Cortex of kidney (tissue), 1 donor: ENCODE results near the gene ASTN2.

ENCODE experiments used
- DNase-seq: peaks from one replicate; lab custom pipeline; 2025; lab: John Stamatoyannopoulos, UW

ASTN2 gene

GRCh38 chr9:117359910-117360309 lies 54.9 kb downstream of the ASTN2 start:
- DNase-seq, result no peak

DNA sequence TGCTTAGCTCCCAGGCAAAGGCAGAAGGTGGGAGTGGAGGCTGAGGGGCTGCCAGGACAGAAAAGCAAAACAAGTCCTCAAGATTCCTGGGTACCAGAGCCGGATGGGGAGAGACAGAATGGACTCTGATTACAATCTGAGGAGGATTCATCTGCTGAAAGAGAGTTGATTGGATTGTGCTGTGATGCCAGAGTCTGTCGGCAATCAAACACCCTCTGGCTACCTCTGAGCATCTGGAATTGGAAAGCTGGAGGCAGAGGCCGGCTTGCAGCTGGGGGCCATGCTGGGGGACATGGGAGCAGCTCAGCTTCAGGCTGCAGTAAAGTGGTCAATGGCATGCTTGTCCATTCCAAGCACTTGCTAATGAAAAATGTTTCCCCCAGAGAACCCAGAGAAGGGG lies 59.3 kb downstream of the ASTN2 start:
- no peak for DNase-seq

- DNase-seq, result no peak
Measured at GRCh38 chr9:117354997-117355396, 59.9 kb downstream of the ASTN2 start.

- DNase-seq, result no peak
Measured at GRCh38 chr9:117354244-117354847, 60.5 kb downstream of the ASTN2 start.

GRCh38 chr9:117344892-117345660 lies 69.8 kb downstream of the ASTN2 start:
- no peak for DNase-seq

DNA sequence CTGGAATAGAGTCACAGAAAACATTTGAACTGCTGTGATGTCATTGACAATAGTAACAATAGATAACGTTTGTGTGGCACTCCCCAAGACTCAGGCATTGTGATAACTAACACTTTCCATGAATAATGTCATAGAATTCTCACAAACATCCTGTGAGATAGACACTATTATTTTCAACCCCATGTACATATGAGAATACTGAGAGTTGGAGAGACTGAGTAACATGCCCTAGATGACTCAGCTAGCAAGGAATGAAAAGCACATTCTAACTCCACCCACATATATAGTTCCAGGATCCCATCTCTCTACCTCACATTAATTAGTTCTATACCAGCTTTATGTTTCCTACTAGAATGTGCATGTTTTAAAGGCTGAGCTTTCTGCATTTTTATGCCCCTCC lies 71.4 kb downstream of the ASTN2 start:
- DNase-seq, result no peak

DNA sequence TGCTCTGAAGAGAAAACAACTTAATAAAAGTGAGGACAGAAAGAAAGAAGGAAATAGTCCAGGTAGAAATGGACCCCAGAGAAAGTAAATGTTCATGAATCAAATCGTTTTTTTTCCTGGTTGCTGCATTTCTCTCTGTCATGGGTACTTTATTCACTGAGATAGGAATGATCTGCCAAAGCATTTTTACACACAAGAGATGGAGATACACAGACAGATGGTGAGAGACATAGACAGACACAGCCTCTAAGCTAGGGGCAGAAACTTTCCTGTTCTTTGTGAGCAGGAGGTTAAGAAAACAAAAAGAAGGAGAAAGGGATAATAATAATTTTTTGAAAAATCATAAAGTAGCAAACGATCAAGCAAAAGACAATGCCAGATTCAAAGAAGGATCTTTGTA lies 73.7 kb downstream of the ASTN2 start:
- DNase-seq, result no peak

GRCh38 chr9:117340422-117340821 lies 74.4 kb downstream of the ASTN2 start:
- DNase-seq, result no peak

DNA sequence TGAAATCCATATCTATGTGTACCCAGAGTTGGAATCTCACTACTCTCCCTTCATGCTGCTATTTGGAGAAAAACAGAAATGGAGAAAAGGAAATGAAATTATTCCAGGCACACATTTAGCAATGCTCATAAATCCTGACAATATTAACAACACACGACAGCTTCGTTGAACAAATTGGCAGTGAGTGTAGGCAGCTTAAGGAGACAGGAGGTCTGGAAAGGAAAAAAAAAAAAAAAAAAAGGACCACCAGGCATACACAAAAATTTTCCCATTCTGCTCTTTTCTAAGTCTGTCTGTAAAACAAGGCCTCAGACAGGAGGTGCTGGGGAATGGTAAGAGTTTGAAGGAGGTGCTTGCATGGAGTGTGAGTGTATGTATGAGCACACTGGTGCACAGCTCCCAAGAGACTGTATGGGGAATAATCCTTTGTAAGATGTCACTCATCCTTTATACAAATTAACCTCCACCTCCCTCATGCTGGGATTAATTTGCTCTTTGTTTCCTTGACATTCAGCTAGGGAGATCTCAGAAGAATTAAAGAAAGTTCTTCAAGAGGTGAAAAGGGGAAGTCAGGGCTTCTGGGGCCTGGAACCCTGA lies 78.9 kb downstream of the ASTN2 start:
- DNase-seq, result no peak

GRCh38 chr9:117334101-117334500 lies 80.8 kb downstream of the ASTN2 start:
- no peak for DNase-seq

DNA sequence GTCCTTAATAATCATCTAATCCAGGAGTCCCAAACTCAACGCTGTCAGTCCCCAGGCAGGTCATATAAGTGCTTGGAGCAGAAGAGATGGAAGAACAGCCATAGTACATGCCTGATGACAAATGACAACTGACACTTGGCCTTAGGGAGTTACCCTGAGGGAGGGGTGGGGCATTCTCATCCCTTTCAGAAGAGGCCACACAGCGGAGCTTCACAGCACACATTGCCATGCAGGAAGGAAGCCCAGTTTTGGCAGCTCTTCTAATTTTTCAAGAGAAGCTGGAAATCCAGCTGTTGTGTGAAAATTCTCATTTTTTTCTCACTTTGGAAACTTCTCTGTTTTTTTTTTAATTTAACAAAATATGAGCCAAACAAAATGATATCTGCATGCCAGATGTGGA lies 89.0 kb downstream of the ASTN2 start:
- no peak for DNase-seq

DNA sequence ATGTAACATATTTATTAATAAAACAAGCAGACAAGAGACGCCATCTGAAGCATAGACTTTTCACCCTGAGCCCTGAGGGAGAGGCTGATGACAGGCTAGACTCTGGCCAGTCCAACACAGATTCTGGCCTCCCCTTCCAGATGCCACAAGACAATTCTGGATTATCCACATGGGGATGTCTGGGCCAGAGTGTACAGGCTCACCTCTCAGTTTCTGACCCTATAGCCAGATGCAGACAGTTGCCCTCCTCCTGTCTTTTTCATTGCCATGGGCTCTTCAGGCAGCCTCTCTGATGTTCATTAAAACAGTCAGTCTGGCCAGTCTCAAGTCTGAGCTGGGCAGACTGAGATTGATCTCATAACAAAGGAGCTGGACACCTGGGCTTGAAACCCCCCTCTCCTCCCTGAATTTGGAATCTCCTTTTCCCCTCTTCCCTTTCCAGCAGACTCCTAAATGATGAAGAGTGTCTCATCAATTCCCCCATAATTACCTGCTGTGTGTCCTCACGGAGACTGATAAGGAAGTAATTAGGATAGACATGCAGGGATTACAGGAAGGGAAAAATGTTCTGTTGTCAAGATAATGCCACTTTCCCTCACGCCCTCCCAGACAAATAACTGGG lies 89.6 kb downstream of the ASTN2 start:
- no peak for DNase-seq

GRCh38 chr9:117323390-117323789 lies 91.5 kb downstream of the ASTN2 start:
- no peak for DNase-seq

- DNase-seq, result no peak
Measured at GRCh38 chr9:117317192-117317591, 97.7 kb downstream of the ASTN2 start.

GRCh38 chr9:117315236-117315635 lies 99.6 kb downstream of the ASTN2 start:
- DNase-seq, result no peak

- no peak for DNase-seq
Measured at GRCh38 chr9:117313989-117314388, 100.9 kb downstream of the ASTN2 start.

- no peak for DNase-seq
Measured at GRCh38 chr9:117307701-117308100, 107.2 kb downstream of the ASTN2 start.

DNA sequence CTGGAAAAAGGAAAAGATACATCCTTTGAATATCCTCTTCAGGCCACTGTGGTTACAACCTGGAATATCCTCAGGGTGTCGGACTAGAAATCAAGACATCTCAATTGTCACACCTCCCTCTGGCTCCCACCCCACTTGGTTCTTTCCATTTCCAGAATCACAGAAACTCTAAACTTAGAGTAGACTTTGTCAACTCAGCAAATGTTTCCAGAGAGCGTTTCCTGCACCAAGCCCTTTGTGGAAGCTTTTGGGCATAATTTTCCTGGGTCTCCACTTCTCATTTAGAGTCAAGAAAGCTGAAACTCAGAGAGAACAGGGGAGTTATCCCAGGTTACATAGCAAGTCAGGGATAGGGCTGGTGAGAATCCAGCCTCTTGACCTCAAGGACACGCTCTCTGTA lies 108.8 kb downstream of the ASTN2 start:
- no peak for DNase-seq

DNA sequence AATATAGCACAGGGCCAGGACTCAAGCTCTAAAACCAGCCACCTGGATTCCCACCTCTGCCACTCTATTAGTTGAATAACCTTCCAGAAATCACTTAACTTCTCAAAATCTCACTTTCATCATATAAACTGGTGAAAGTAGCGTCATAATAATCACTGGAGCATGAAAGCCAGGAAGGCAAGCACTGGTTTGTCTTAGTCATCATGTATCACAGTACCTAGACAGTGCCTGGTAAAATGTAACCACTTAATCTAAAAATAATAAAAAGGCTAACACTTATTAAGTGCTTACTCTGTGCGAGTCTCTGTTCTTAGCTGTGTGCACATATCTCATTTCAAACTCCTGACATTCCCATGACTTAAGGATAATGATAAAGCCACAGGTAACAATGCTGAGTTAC lies 109.4 kb downstream of the ASTN2 start:
- DNase-seq, result no peak

DNA sequence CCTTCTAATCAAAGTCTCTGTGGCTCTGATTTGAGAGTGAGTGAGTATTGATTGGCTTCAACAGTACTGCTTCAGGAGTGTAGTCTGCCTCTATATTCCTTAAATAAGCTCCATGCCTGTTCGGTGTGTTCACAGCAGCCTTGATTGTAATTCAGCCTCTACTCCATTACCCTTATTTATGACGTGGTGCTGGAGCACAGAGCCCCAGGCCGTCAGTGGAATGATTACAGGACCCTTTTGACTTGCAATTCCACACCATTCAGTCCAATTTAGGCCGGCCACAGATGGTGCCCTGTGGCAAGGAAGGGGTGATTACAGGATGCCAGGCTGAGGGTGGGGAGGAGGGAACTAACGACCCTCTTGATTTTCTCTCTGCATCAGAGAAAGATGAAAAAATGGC lies 110.3 kb downstream of the ASTN2 start:
- no peak for DNase-seq

DNA sequence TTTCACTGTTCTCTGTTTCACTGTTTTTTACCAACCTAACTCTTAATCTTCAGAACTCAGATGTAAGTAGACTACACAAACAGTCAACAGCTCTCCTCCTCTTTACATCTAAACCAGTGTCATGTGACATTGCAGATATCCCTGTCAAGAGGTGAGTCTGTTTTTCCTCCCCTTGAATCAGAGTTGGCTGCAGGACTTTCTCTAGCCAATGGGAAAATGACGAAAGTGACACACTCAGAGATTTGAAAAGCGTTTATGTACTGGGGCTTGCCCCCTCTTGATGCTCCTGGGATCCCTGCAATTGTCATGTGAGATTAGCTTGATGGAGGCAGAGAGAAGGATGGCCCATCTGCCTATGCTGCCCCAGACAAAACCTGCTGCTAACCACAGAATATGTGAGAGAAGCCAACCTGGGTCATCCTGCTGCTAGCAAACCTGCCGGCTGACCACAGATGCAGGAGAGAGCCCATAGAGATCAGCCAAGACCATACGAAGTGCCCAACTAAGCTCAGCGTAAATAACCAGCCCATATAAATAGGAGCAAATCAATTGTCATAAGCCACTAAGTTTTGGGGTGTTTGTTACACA lies 111.1 kb downstream of the ASTN2 start:
- no peak for DNase-seq

DNA sequence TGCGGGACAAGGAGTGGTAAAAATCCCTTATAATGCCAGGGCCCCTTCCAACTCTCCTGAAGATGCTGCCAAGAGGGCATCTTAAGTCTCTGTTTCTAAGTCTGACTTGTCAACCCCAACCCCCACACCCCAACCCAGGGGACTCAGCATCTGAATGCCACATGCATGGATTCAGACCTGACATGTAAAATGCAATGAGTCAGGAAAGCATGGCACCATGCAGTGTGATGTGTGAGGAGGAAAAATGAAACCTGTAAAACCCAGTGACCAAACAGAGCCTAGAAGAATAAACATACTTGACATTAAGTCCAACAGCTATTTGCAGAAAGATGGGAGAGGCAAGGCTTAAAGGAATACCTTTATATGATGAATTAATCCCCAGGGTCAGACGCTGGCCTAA lies 112.4 kb downstream of the ASTN2 start:
- DNase-seq, result no peak
